Measurements from ENCODE around the gene PIP5K1C. TPM values are rescaled to one million over a fixed set of nuclear protein-coding genes. Genes with fewer than 3 reads are reported as not detected.

The PIP5K1C gene
- total RNA-seq, 1 experiment from 2014 or later = 34.0 TPM

DNA sequence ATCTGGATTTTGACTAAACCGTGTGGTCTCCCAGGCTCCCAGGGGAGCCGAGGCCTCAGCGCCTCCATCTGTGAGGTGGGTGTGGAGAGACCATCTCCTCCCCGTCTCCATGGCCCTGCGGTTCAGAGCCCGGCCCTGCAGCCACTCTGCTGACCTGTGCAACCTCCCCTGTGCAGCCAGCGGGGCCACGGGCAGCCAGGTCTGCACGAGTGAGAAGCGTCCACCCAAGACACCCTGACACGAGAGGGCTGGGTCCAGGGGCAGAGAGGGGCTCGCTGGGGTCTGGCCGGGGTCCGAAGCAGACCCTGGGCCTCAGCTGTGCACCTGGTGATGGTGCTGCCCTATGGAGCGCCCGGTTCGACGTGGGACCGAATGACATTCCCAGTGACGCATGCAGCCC, 63.3 kb downstream of the PIP5K1C start:
- ChIA-PET CTCF (interaction anchor here (0.5 kb wide), 1 partner anchor 18 kb away, joined by 3 read pairs; no protein-coding TSS in a partner anchor), POLR2A (no interaction called here)
- Mint-ChIP-seq H3K27ac (no peak overlapping the region), H3K4me1 (no peaks in the 10 kb centered on the region), H3K36me3 (peaks cover 10% of the 10 kb centered on the region; the same call in 1 of the 2 replicates), H3K9me3 (no peaks in the 10 kb centered on the region), H3K4me3 (no peak overlapping the region), H3K27me3 (ENCODE audit: low read depth) (no peaks in the 10 kb centered on the region)
- DNase-seq (ENCODE audit: low spot score) (no peak), ATAC-seq (no peak)
- TF ChIP-seq ZNF416 (CRISPR knock-in tag; IDR thresholded peaks at IDR 0.05) = no peak
- TF ChIP-seq, protein P1, sequence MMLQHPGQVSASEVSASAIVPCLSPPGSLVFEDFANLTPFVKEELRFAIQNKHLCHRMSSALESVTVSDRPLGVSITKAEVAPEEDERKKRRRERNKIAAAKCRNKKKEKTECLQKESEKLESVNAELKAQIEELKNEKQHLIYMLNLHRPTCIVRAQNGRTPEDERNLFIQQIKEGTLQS (CRISPR knock-in tag; conservative IDR thresholded peaks at IDR 0.05) = no peak
- TF ChIP-seq, protein P2, sequence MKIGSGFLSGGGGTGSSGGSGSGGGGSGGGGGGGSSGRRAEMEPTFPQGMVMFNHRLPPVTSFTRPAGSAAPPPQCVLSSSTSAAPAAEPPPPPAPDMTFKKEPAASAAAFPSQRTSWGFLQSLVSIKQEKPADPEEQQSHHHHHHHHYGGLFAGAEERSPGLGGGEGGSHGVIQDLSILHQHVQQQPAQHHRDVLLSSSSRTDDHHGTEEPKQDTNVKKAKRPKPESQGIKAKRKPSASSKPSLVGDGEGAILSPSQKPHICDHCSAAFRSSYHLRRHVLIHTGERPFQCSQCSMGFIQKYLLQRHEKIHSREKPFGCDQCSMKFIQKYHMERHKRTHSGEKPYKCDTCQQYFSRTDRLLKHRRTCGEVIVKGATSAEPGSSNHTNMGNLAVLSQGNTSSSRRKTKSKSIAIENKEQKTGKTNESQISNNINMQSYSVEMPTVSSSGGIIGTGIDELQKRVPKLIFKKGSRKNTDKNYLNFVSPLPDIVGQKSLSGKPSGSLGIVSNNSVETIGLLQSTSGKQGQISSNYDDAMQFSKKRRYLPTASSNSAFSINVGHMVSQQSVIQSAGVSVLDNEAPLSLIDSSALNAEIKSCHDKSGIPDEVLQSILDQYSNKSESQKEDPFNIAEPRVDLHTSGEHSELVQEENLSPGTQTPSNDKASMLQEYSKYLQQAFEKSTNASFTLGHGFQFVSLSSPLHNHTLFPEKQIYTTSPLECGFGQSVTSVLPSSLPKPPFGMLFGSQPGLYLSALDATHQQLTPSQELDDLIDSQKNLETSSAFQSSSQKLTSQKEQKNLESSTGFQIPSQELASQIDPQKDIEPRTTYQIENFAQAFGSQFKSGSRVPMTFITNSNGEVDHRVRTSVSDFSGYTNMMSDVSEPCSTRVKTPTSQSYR (CRISPR knock-in tag; IDR thresholded peaks at IDR 0.05) = no peak
- no peak for TF ChIP-seq CREM (CRISPR knock-in tag; IDR thresholded peaks at IDR 0.05)
- no peak for TF ChIP-seq OVOL2 (CRISPR knock-in tag; IDR thresholded peaks at IDR 0.05; ENCODE audit: borderline replicate concordance)
- TF ChIP-seq, protein P3, sequence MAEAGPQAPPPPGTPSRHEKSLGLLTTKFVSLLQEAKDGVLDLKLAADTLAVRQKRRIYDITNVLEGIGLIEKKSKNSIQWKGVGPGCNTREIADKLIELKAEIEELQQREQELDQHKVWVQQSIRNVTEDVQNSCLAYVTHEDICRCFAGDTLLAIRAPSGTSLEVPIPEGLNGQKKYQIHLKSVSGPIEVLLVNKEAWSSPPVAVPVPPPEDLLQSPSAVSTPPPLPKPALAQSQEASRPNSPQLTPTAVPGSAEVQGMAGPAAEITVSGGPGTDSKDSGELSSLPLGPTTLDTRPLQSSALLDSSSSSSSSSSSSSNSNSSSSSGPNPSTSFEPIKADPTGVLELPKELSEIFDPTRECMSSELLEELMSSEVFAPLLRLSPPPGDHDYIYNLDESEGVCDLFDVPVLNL (CRISPR knock-in tag; IDR thresholded peaks at IDR 0.05; ENCODE audit: borderline replicate concordance, low read depth) = no peak
- no peak for TF ChIP-seq ZNF396 (CRISPR knock-in tag; IDR thresholded peaks at IDR 0.05; ENCODE audit: borderline replicate concordance)
- no peak for TF ChIP-seq ZNF263 (CRISPR knock-in tag; IDR thresholded peaks at IDR 0.05; ENCODE audit: low read depth)
- no peak for TF ChIP-seq HMGA2 (CRISPR knock-in tag; IDR thresholded peaks at IDR 0.05)
- TF ChIP-seq TEAD1 (CRISPR knock-in tag; IDR thresholded peaks at IDR 0.05) = no peak
- TF ChIP-seq GABPB1 (CRISPR knock-in tag; IDR thresholded peaks at IDR 0.05) = no peak
- TF ChIP-seq TP53 (CRISPR knock-in tag; IDR thresholded peaks at IDR 0.05) = no peak
- TF ChIP-seq, protein P4, sequence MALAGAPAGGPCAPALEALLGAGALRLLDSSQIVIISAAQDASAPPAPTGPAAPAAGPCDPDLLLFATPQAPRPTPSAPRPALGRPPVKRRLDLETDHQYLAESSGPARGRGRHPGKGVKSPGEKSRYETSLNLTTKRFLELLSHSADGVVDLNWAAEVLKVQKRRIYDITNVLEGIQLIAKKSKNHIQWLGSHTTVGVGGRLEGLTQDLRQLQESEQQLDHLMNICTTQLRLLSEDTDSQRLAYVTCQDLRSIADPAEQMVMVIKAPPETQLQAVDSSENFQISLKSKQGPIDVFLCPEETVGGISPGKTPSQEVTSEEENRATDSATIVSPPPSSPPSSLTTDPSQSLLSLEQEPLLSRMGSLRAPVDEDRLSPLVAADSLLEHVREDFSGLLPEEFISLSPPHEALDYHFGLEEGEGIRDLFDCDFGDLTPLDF (CRISPR knock-in tag; IDR thresholded peaks at IDR 0.05) = no peak
- TF ChIP-seq, protein P5, sequence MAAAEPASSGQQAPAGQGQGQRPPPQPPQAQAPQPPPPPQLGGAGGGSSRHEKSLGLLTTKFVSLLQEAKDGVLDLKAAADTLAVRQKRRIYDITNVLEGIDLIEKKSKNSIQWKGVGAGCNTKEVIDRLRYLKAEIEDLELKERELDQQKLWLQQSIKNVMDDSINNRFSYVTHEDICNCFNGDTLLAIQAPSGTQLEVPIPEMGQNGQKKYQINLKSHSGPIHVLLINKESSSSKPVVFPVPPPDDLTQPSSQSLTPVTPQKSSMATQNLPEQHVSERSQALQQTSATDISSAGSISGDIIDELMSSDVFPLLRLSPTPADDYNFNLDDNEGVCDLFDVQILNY (CRISPR knock-in tag; IDR thresholded peaks at IDR 0.05) = no peak
- TF ChIP-seq MXD4 (CRISPR knock-in tag; IDR thresholded peaks at IDR 0.05; ENCODE audit: borderline replicate concordance) = no peak
- TF ChIP-seq JUN (CRISPR knock-in tag; IDR thresholded peaks at IDR 0.05) = no peak

DNA sequence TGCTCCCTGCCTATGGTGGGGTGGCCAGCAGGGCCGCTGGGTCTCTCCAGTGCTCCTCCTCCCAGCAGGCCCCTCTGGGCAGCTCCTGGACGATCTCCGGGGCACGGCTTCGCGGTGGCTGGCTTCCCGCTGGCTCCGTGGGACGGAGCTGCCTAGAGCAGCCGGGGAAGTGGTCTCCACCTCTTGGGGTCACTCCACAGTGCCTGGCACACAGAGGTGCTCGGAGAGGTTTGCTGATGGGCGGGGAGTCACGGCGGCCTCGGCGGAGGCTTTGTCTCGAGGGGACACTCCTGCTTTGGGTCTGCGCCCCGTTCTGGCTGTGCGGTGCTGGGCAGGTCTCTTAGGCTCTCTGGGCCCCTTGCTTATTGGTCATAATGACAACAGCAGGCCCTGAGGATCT, 63.8 kb downstream of the PIP5K1C start:
- ChIA-PET CTCF (interaction anchor here (1.1 kb wide), 1 partner anchor 69 kb away, joined by 4 read pairs; no protein-coding TSS in a partner anchor), POLR2A (no interaction called here)
- Mint-ChIP-seq H3K27ac (no peak overlapping the region), H3K36me3 (peaks cover 10% of the 10 kb centered on the region; the same call in 1 of the 2 replicates), H3K9me3 (no peaks in the 10 kb centered on the region), H3K27me3 (ENCODE audit: low read depth) (no peaks in the 10 kb centered on the region), H3K4me3 (no peak overlapping the region), H3K4me1 (no peaks in the 10 kb centered on the region)
- TF ChIP-seq NR1H2 (CRISPR knock-in tag; IDR thresholded peaks at IDR 0.05) (no peak), GTF2I (CRISPR knock-in tag; conservative IDR thresholded peaks at IDR 0.05) (no peak), CREM (CRISPR knock-in tag; IDR thresholded peaks at IDR 0.05) (no peak)
- TF ChIP-seq, protein P6, sequence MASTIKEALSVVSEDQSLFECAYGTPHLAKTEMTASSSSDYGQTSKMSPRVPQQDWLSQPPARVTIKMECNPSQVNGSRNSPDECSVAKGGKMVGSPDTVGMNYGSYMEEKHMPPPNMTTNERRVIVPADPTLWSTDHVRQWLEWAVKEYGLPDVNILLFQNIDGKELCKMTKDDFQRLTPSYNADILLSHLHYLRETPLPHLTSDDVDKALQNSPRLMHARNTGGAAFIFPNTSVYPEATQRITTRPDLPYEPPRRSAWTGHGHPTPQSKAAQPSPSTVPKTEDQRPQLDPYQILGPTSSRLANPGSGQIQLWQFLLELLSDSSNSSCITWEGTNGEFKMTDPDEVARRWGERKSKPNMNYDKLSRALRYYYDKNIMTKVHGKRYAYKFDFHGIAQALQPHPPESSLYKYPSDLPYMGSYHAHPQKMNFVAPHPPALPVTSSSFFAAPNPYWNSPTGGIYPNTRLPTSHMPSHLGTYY (CRISPR knock-in tag; IDR thresholded peaks at IDR 0.05) = no peak
- ATAC-seq (no peak), DNase-seq (ENCODE audit: low spot score) (no peak)
